ENCODE data around the gene JAK1.

GRCh38 chr1:64884261-64885040 is 81.9 kb downstream of the JAK1 start:
- no peak for TF ChIP-seq CTCF (IDR thresholded peaks at IDR 0.05)
- TF ChIP-seq POLR2A (IDR thresholded peaks at IDR 0.05) = no peak
